GM12878 (cell line): ENCODE results near the gene PDCD6IP. TPM values are rescaled to one million over a fixed set of nuclear protein-coding genes. Genes with fewer than 3 reads are reported as not detected.

Experiments used
- ATF2 ChIP-seq: IDR thresholded peaks from 2 replicates; pipeline ENCODE4 v1.6.1; 2012; ENCODE audit warnings: low read length, inconsistent platforms
- CTCF ChIP-seq, 3 experiments: IDR thresholded peaks in 2 of 3; conservative IDR thresholded peaks in 1 of 3; 2 replicates each; pipeline ENCODE4 v1.5.1; 2011; ENCODE audit warnings: low read depth in 3 of 3, low read length in 3 of 3, mild to moderate bottlenecking in 3 of 3, control low read depth in 2 of 3, moderate library complexity in 2 of 3, inconsistent platforms in 1 of 3, mixed read lengths in 1 of 3; ENCODE audit not compliant: control insufficient read depth in 2 of 3, insufficient read depth in 1 of 3; ENCODE audit errors: extremely low read depth in 1 of 3
- EGR1 ChIP-seq, 2 experiments: IDR thresholded peaks; 1 replicate in 1 of 2; 2 replicates in 1 of 2; pipeline ENCODE4 v1.6.1; 2011 to 2012; ENCODE audit warnings: low read depth in 2 of 2, low read length in 2 of 2, borderline replicate concordance in 1 of 2, mild to moderate bottlenecking in 1 of 2, moderate library complexity in 1 of 2
- HCFC1 ChIP-seq: fragments of 150-350 bp; IDR thresholded peaks from 2 replicates; pipeline ENCODE4 v1.6.1; 2014; ENCODE audit warnings: low read length
- MXI1 ChIP-seq: fragments of 150-350 bp; IDR thresholded peaks from 2 replicates; pipeline ENCODE4 v1.6.1; 2011; ENCODE audit warnings: low read depth, mild to moderate bottlenecking, inconsistent platforms, low read length, improper control_type of control experiment
- SIN3A ChIP-seq: IDR thresholded peaks from 2 replicates; pipeline ENCODE4 v1.6.1; 2012; ENCODE audit warnings: low read depth, low read length, improper control_type of control experiment
- ZBTB40 ChIP-seq: fragments of 450-650 bp; IDR thresholded peaks from 2 replicates; pipeline ENCODE4 v1.6.1; 2016; ENCODE audit warnings: mild to moderate bottlenecking, moderate library complexity, borderline replicate concordance
- polyA plus RNA-seq, 11 experiments: library from polyadenylated mRNA; depleted of rRNA in 4 of 11; unstranded in 6 of 11; stranded (reverse) in 5 of 11; fragments of >200 nt; fragmentation: Nextera tagmentation in 4 of 11; fragmentation: Illumina TruSeq in 1 of 11; extraction: Ambion mirVana in 4 of 11; extraction: Trizol in 1 of 11; gene quantifications; 1 replicate in 1 of 11; 2 replicates in 10 of 11; pipeline versions ENCODE4 v1.2.1 to v1.2.3, GENCODE V29; 2011 to 2016; ENCODE audit warnings: inconsistent platforms in 2 of 11, missing spikeins in 2 of 11, low read depth in 1 of 11
- total RNA-seq, 4 experiments: library from RNA; depleted of rRNA in 3 of 4; stranded (reverse); fragments of >200 nt in 3 of 4; fragmentation: Illumina TruSeq in 1 of 4; extraction: Trizol in 1 of 4; gene quantifications; 2 replicates each; pipeline versions ENCODE4 v1.2.1 to v1.2.3, GENCODE V29; 2013 to 2021
- TF ChIP-seq, protein P1 (sequence below): IDR thresholded peaks from 2 replicates; pipeline ENCODE4 v1.6.1; 2012; ENCODE audit warnings: low read depth, low read length, improper control_type of control experiment

Gene PDCD6IP
- total and polyA plus RNA-seq, 10 of the 15 experiments (the other 5 are each of a cell fraction or from before 2014, with no cell fraction given) = 16.0 to 169 (median 81.2) TPM

GRCh38 chr3:33798418-33799201 is at the start of gene PDCD6IP (continued):
- TF ChIP-seq ZBTB40 (peak; percentile 91), ATF2 (no peak), SIN3A (peak; percentile 63), EGR1 (IDR thresholded peaks at IDR 0.05; ENCODE audit: borderline replicate concordance in 1 of 2, low read depth in 2 of 2, low read length in 2 of 2) (peak in 1 of 2 experiments; percentile 7; a peak in 1 of 3 replicates), HCFC1 (peak; percentile 55), MXI1 (no peak; the same call in 1 of the 2 replicates), CTCF (IDR thresholded peaks at IDR 0.05 in 2 of 3, conservative IDR thresholded peaks at IDR 0.05 in 1 of 3; ENCODE audit: control insufficient read depth in 2 of 3, extremely low read depth in 1 of 3, insufficient read depth in 1 of 3, low read depth in 3 of 3, low read length in 3 of 3) (peak in 2 of 3 experiments; percentile 12 to 20; a peak in 3 of 6 replicates)
- TF ChIP-seq, protein P1, sequence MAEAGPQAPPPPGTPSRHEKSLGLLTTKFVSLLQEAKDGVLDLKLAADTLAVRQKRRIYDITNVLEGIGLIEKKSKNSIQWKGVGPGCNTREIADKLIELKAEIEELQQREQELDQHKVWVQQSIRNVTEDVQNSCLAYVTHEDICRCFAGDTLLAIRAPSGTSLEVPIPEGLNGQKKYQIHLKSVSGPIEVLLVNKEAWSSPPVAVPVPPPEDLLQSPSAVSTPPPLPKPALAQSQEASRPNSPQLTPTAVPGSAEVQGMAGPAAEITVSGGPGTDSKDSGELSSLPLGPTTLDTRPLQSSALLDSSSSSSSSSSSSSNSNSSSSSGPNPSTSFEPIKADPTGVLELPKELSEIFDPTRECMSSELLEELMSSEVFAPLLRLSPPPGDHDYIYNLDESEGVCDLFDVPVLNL = no peak
